Activated naive CD8-positive, alpha-beta T cell (primary cell): ENCODE results near the gene RIT2.

Source experiments
- H3K27ac Mint-ChIP-seq: one replicate; pipeline ENCODE4 v1.8.0; 2021; ENCODE audit warnings: mixed read lengths
- H3K27me3 Mint-ChIP-seq: one replicate; pipeline ENCODE4 v1.8.0; 2021; ENCODE audit warnings: mixed read lengths
- H3K36me3 Mint-ChIP-seq: one replicate; pipeline ENCODE4 v1.8.0; 2021; ENCODE audit warnings: mixed read lengths
- H3K4me1 Mint-ChIP-seq: one replicate; pipeline ENCODE4 v1.8.0; 2021; ENCODE audit warnings: low read depth, mixed read lengths
- H3K4me3 Mint-ChIP-seq: one replicate; pipeline ENCODE4 v1.8.0; 2021; ENCODE audit warnings: mild to moderate bottlenecking, mixed read lengths
- H3K9me3 Mint-ChIP-seq: one replicate; pipeline ENCODE4 v1.8.0; 2021; ENCODE audit warnings: low read depth, mixed read lengths

The RIT2 gene

GRCh38 chr18:42941860-42942259, 173.6 kb downstream of the RIT2 start:
- Mint-ChIP-seq H3K4me1 (no peaks in the 10 kb centered on the region), H3K4me3 (no peak overlapping the region), H3K27me3 (no peaks in the 10 kb centered on the region), H3K9me3 (peaks cover 9% of the 10 kb centered on the region), H3K27ac (no peak overlapping the region), H3K36me3 (no peaks in the 10 kb centered on the region)

- Mint-ChIP-seq H3K27me3 (no peaks in the 10 kb centered on the region), H3K9me3 (peaks cover 9% of the 10 kb centered on the region), H3K36me3 (no peaks in the 10 kb centered on the region), H3K4me3 (no peak overlapping the region), H3K27ac (no peak overlapping the region), H3K4me1 (no peaks in the 10 kb centered on the region)
Measured at GRCh38 chr18:42941021-42941420, 174.5 kb downstream of the RIT2 start.

GRCh38 chr18:42937436-42937835, 178.0 kb downstream of the RIT2 start:
- H3K27me3 Mint-ChIP-seq, result no peaks in the 10 kb centered on the region
- H3K4me1 Mint-ChIP-seq, result no peaks in the 10 kb centered on the region
- peaks cover 11% of the 10 kb centered on the region for H3K9me3 Mint-ChIP-seq
- H3K4me3 Mint-ChIP-seq, result no peak overlapping the region
- H3K36me3 Mint-ChIP-seq, result no peaks in the 10 kb centered on the region
- H3K27ac Mint-ChIP-seq, result no peak overlapping the region

GRCh38 chr18:42936289-42936688, 179.2 kb downstream of the RIT2 start:
- Mint-ChIP-seq H3K36me3 (no peaks in the 10 kb centered on the region), H3K9me3 (peaks cover 9% of the 10 kb centered on the region), H3K4me3 (no peak overlapping the region), H3K4me1 (no peaks in the 10 kb centered on the region), H3K27ac (no peak overlapping the region), H3K27me3 (no peaks in the 10 kb centered on the region)

- H3K4me3 Mint-ChIP-seq, result no peak overlapping the region
- H3K4me1 Mint-ChIP-seq, result no peaks in the 10 kb centered on the region
- H3K9me3 Mint-ChIP-seq, result peaks cover 4% of the 10 kb centered on the region
- no peaks in the 10 kb centered on the region for H3K27me3 Mint-ChIP-seq
- no peak overlapping the region for H3K27ac Mint-ChIP-seq
- no peaks in the 10 kb centered on the region for H3K36me3 Mint-ChIP-seq
Measured at GRCh38 chr18:42931491-42931890, 184.0 kb downstream of the RIT2 start.

GRCh38 chr18:42929857-42930256, 185.6 kb downstream of the RIT2 start:
- Mint-ChIP-seq H3K4me1 (no peaks in the 10 kb centered on the region), H3K9me3 (peaks cover 6% of the 10 kb centered on the region), H3K4me3 (no peak overlapping the region), H3K27me3 (no peaks in the 10 kb centered on the region), H3K36me3 (no peaks in the 10 kb centered on the region), H3K27ac (no peak overlapping the region)

- Mint-ChIP-seq H3K4me1 (no peaks in the 10 kb centered on the region), H3K4me3 (no peak overlapping the region), H3K36me3 (no peaks in the 10 kb centered on the region), H3K27me3 (no peaks in the 10 kb centered on the region), H3K9me3 (peaks cover 3% of the 10 kb centered on the region), H3K27ac (no peak overlapping the region)
Measured at GRCh38 chr18:42929181-42929580, 186.3 kb downstream of the RIT2 start.

DNA sequence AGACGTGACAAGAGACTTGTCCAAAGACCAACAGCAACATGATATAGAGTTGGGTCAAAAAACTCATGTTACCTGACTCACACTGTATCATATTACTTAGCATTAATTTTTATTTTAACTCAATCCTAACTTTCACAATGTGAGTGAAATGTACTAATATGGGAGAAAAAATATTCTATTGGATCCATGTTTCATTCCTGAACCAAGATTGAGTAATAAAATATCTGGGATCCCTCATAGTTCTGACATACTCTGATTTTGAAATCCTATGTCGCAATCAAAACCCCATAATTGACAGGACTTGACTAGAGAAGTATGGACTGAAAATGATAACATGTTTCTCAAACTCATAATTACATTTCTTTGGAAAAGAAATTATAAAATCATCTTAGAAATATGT, 190.4 kb downstream of the RIT2 start:
- no peak overlapping the region for H3K27ac Mint-ChIP-seq
- H3K9me3 Mint-ChIP-seq, result peaks cover 6% of the 10 kb centered on the region
- no peak overlapping the region for H3K4me3 Mint-ChIP-seq
- no peaks in the 10 kb centered on the region for H3K27me3 Mint-ChIP-seq
- H3K4me1 Mint-ChIP-seq, result no peaks in the 10 kb centered on the region
- H3K36me3 Mint-ChIP-seq, result no peaks in the 10 kb centered on the region

- Mint-ChIP-seq H3K36me3 (no peaks in the 10 kb centered on the region), H3K27ac (no peak overlapping the region), H3K9me3 (peaks cover 7% of the 10 kb centered on the region), H3K4me3 (no peak overlapping the region), H3K4me1 (no peaks in the 10 kb centered on the region), H3K27me3 (no peaks in the 10 kb centered on the region)
Measured at GRCh38 chr18:42922363-42922762, 193.1 kb downstream of the RIT2 start.

DNA sequence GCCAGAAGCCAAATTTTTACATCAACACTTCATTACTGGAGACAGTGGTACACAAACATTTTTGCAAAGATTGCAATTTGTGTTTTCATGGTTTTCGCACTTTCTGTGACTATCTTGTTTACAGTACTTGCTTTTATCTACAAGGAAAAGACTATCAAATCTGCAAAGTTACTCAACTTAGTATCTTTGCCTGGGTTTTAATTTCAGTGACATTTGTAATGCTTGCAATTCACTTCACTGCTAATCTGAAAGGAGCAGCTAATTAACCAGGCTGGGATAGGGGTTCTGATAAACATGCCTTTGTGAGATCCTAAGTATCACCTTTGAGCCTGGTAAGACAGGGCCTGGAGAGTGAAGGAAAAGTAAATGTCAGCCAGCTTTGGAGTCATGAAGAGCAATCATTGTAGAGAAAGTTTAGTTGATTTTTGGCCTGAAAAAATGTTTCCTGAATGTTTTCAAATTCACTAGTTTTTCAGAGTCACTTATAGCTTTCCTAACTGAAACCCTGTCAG, 194.2 kb downstream of the RIT2 start:
- Mint-ChIP-seq H3K27ac (no peak overlapping the region), H3K4me3 (no peak overlapping the region), H3K36me3 (no peaks in the 10 kb centered on the region), H3K9me3 (peaks cover 7% of the 10 kb centered on the region), H3K27me3 (no peaks in the 10 kb centered on the region), H3K4me1 (no peaks in the 10 kb centered on the region)

GRCh38 chr18:42920621-42921020, 194.9 kb downstream of the RIT2 start:
- Mint-ChIP-seq H3K4me1 (no peaks in the 10 kb centered on the region), H3K27me3 (no peaks in the 10 kb centered on the region), H3K9me3 (peaks cover 6% of the 10 kb centered on the region), H3K36me3 (no peaks in the 10 kb centered on the region), H3K27ac (no peak overlapping the region), H3K4me3 (no peak overlapping the region)

DNA sequence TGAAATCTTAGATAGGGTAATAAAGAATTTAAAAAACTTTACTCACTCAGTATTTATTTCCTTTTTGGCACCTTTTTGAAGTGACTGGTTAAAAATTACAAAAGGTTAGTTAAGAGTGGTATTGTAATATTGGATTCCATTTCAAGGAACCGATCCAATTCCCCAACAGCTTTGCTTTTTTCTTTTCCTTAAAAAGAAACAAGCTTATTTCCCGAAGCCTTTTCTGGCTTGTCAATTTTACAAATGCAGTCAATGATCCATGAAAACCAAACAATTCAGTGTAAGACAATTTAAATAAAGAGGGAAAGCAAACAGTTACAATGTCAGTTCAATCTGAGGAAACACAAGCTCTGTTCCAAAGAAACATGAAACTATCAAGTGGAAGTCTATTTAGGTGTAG, 200.2 kb downstream of the RIT2 start:
- no peaks in the 10 kb centered on the region for H3K27me3 Mint-ChIP-seq
- no peak overlapping the region for H3K27ac Mint-ChIP-seq
- H3K4me3 Mint-ChIP-seq, result no peak overlapping the region
- no peaks in the 10 kb centered on the region for H3K4me1 Mint-ChIP-seq
- H3K36me3 Mint-ChIP-seq, result no peaks in the 10 kb centered on the region
- H3K9me3 Mint-ChIP-seq, result peaks cover 11% of the 10 kb centered on the region

- no peak overlapping the region for H3K27ac Mint-ChIP-seq
Measured at GRCh38 chr18:42914476-42914875, 201.0 kb downstream of the RIT2 start.

DNA sequence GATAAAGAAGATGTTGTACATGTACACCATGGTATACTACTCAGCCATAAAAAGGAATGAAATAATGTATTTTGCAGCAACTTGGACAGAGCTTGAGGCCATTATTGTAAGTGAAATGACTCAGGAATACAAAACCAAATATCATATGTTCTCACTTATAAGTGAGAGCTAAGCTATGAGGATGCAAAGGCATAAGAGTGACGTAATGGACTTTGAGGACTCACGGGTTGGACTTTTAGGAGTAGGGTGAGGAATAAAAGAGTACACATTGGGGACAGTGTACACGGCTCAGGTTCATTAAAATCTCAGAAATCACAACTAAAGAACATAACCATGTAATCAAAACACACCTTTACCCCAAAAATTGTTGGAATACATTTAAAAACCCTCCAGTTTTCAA, 206.4 kb downstream of the RIT2 start:
- no peak overlapping the region for H3K27ac Mint-ChIP-seq
- H3K4me1 Mint-ChIP-seq, result no peaks in the 10 kb centered on the region
- H3K9me3 Mint-ChIP-seq, result peaks cover 14% of the 10 kb centered on the region
- no peaks in the 10 kb centered on the region for H3K36me3 Mint-ChIP-seq
- no peak overlapping the region for H3K4me3 Mint-ChIP-seq
- H3K27me3 Mint-ChIP-seq, result no peaks in the 10 kb centered on the region

More at GRCh38 chr18:42914476-42914875, 201.0 kb downstream of the RIT2 start:
- no peaks in the 10 kb centered on the region for H3K4me1 Mint-ChIP-seq
- H3K36me3 Mint-ChIP-seq, result no peaks in the 10 kb centered on the region
- H3K27me3 Mint-ChIP-seq, result no peaks in the 10 kb centered on the region
- no peak overlapping the region for H3K4me3 Mint-ChIP-seq
- peaks cover 9% of the 10 kb centered on the region for H3K9me3 Mint-ChIP-seq

DNA sequence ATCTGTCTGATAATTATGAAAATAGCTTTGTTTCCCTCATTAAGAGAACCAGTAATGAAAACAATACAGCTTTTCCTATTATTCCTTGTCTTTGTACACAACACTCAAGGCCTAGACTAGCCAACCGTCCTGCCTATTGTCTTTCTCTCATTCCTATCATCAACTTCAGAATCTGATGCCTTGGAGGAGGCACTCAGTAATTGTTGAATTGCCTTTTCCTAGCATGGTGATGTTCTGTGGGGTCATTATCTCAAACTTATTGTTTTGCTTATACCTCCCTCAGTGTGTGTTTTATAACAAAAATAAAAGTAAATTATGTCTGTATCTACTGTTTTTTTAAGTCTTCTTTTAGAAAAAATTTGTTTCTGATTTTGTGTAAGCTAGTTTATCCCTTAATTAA, 208.7 kb downstream of the RIT2 start:
- Mint-ChIP-seq H3K27ac (no peak overlapping the region), H3K4me3 (no peak overlapping the region), H3K9me3 (peaks cover 14% of the 10 kb centered on the region), H3K27me3 (no peaks in the 10 kb centered on the region), H3K4me1 (no peaks in the 10 kb centered on the region), H3K36me3 (no peaks in the 10 kb centered on the region)

DNA sequence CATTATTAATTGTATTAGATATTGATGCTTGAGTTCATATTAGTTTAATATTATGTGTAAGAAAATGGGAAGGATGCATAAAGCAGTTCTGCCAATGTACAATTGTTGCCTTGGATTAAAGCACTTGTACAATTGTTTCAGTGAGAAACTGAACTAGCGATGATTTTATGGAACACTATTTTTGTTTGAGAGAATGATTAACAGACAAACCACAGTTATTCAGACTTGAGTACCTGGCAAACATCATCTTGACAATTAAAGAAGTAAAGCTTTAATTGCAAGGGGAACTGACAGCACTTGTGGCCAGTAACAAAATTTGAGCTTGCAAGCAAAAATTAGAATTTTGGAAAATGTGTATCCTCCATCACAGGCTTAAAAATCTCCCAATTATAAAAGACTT, 214.3 kb downstream of the RIT2 start:
- Mint-ChIP-seq H3K4me1 (no peaks in the 10 kb centered on the region), H3K27me3 (no peaks in the 10 kb centered on the region)

More for the DNA sequence above, 214.3 kb downstream of the RIT2 start:
- no peak overlapping the region for H3K27ac Mint-ChIP-seq
- H3K36me3 Mint-ChIP-seq, result no peaks in the 10 kb centered on the region
- peaks cover 8% of the 10 kb centered on the region for H3K9me3 Mint-ChIP-seq
- no peak overlapping the region for H3K4me3 Mint-ChIP-seq
